Breast epithelium (tissue), 4 donors: Measurements from ENCODE around the gene BRICD5. TPM values are rescaled to one million over a fixed set of nuclear protein-coding genes. Genes with fewer than 3 reads are reported as not detected.
A peak's percentile ranks its signal among the peaks of the same experiment; 100 is the strongest.
"Not testable (repeated sequence)": the region's sequence is repeated elsewhere in the genome, so short reads cannot be mapped to it uniquely, and the experiment has no call there.

Experiments used
- DNase-seq, 2 donors: peaks; one replicate each; pipeline ENCODE4 v3.0.0-alpha.2; 2019; ENCODE audit warnings: low spot score in 2 of 2
- H3K27ac ChIP-seq, 2 donors: fragments of 200-600 bp; sonication (generic) in 1 of 2; one replicate each; pipeline ENCODE4 v1.5.1; 2016 to 2019; ENCODE audit warnings: mild to moderate bottlenecking in 1 of 2
- H3K27me3 ChIP-seq, 2 donors: fragments of 200-600 bp; sonication (generic) in 1 of 2; one replicate each; pipeline versions ENCODE4 v1.5.1 to v1.6.0; 2017 to 2019; ENCODE audit warnings: control low read depth in 1 of 2, mild to moderate bottlenecking in 1 of 2
- H3K36me3 ChIP-seq: fragments of 200-600 bp; one replicate; pipeline ENCODE4 v1.5.1; 2019
- H3K4me1 ChIP-seq, 2 donors: fragments of 200-600 bp; sonication (generic); one replicate each; pipeline ENCODE4 v1.5.1; 2016 to 2019; ENCODE audit warnings: control low read depth in 1 of 2
- H3K4me3 ChIP-seq, 3 donors: fragments of 200-600 bp; sonication (generic); 1 replicate in 2 of 3; 2 replicates in 1 of 3; pipeline ENCODE4 v1.5.1; 2016 to 2019; ENCODE audit warnings: mild to moderate bottlenecking in 3 of 3, moderate library complexity in 2 of 3
- H3K9me3 ChIP-seq, 2 donors: fragments of 200-600 bp; sonication (generic) in 1 of 2; one replicate each; pipeline ENCODE4 v1.5.1; 2016 to 2019; ENCODE audit warnings: control low read depth in 1 of 2
- CTCF ChIP-seq, 3 donors: fragments of 450-650 bp; IDR thresholded peaks; one replicate each; pipeline ENCODE4 v1.5.1; 2016 to 2017; ENCODE audit warnings: antibody characterized with exemption in 3 of 3, mild to moderate bottlenecking in 3 of 3, moderate library complexity in 3 of 3
- POLR2A ChIP-seq: fragments of 450-650 bp; IDR thresholded peaks from one replicate; pipeline ENCODE4 v1.6.1; 2016; ENCODE audit warnings: antibody characterized with exemption, mild to moderate bottlenecking, moderate library complexity
- POLR2AphosphoS5 ChIP-seq, 3 donors: sonication (generic); formaldehyde crosslinking; IDR thresholded peaks; one replicate each; pipeline ENCODE4 v1.6.1; 2017; ENCODE audit warnings: antibody characterized with exemption in 3 of 3
- intact Hi-C: fragments of 100-400 bp; cut with DNase I; formaldehyde crosslinking; loops from one replicate; pipeline ENCODE4 v1.15.1; 2023; ENCODE audit warnings: low total_unique reads
- total RNA-seq, 3 donors: library from RNA; depleted of rRNA; stranded (reverse); fragments of >200 nt; gene quantifications; one replicate each; pipeline ENCODE4 v1.1.0, GENCODE V29; 2016

The BRICD5 gene
- total RNA-seq, 3 donors from 2014 or later, result 1.4 to 7.5 (median 5.9) TPM

GRCh38 chr16:2205967-2206313, 4.7 kb downstream of the BRICD5 start:
- TF ChIP-seq CTCF (IDR thresholded peaks at IDR 0.05) (no peak), POLR2A (no peak), POLR2AphosphoS5 (IDR thresholded peaks at IDR 0.05) (no peak)
- peak overlapping the region; percentile 91 to 99 for H3K27ac ChIP-seq
- H3K9me3 ChIP-seq, result no peaks in the 10 kb centered on the region
- no peaks in the 10 kb centered on the region for H3K36me3 ChIP-seq
- no peak for DNase-seq
- peaks cover 8 to 10% of the 10 kb centered on the region in 2 donors for H3K4me1 ChIP-seq
- no peaks in the 10 kb centered on the region for H3K27me3 ChIP-seq
- peak overlapping the region; percentile 62 to 80 (median 79) for H3K4me3 ChIP-seq
- intact Hi-C loops, result no loop called here

- intact Hi-C loops, result no loop called here
Observed at GRCh38 chr16:2205104-2205966, 5.3 kb downstream of the BRICD5 start, which contains the start of gene MLST8. TSS of gene MLST8 (plus strand) at chr16:2205454. CDS start at chr16:2206086, 632 bp downstream.

GRCh38 chr16:2204416-2205103, 6.1 kb downstream of the BRICD5 start:
- H3K27ac ChIP-seq, result peak overlapping the region; percentile 91 to 99
- no peak for DNase-seq
- H3K27me3 ChIP-seq, result no peaks in the 10 kb centered on the region
- peaks cover 8 to 10% of the 10 kb centered on the region in 2 donors for H3K4me1 ChIP-seq
- intact Hi-C loops, result no loop called here
- H3K4me3 ChIP-seq, result peak overlapping the region; percentile 62 to 80 (median 79)
- H3K9me3 ChIP-seq, result no peaks in the 10 kb centered on the region
- TF ChIP-seq POLR2A, result no peak
- TF ChIP-seq CTCF (IDR thresholded peaks at IDR 0.05), result no peak
- TF ChIP-seq POLR2AphosphoS5 (IDR thresholded peaks at IDR 0.05), result no peak
- no peaks in the 10 kb centered on the region for H3K36me3 ChIP-seq

More at GRCh38 chr16:2205104-2205966, 5.3 kb downstream of the BRICD5 start, which contains the start of gene MLST8:
- TF ChIP-seq POLR2A, result peak; percentile 50
- TF ChIP-seq CTCF (IDR thresholded peaks at IDR 0.05), result peak in 1 of 3 donors; percentile 11
- TF ChIP-seq POLR2AphosphoS5 (IDR thresholded peaks at IDR 0.05), result peak; percentile 89 to 92 (median 92)
- Histone ChIP-seq H3K36me3 (no peaks in the 10 kb centered on the region), H3K9me3 (no peaks in the 10 kb centered on the region), H3K4me3 (peak within 1 kb of the TSS; percentile 62 to 80 (median 79)), H3K27me3 (no peaks in the 10 kb centered on the region), H3K4me1 (peaks cover 8 to 10% of the 10 kb centered on the region in 2 donors), H3K27ac (peak within 1 kb of the TSS; percentile 91 to 99)
- DNase-seq, result peak; percentile 76 to 84

- H3K27me3 ChIP-seq, intact Hi-C loops, DNase-seq, H3K36me3 ChIP-seq, H3K9me3 ChIP-seq, H3K27ac ChIP-seq, H3K4me3 ChIP-seq: not testable (repeated sequence)
- peaks cover 8 to 10% of the 10 kb centered on the region in 2 donors for H3K4me1 ChIP-seq
Observed at GRCh38 chr16:2203119-2203688, 7.5 kb downstream of the BRICD5 start.

GRCh38 chr16:2200313-2200712, 10.3 kb downstream of the BRICD5 start:
- Histone ChIP-seq H3K4me3 (no peak overlapping the region), H3K27me3 (no peaks in the 10 kb centered on the region), H3K4me1 (peaks cover 5 to 7% of the 10 kb centered on the region in 2 donors), H3K36me3 (no peaks in the 10 kb centered on the region), H3K27ac (no peak overlapping the region), H3K9me3 (no peaks in the 10 kb centered on the region)
- intact Hi-C loops, result no loop called here
- no peak for TF ChIP-seq POLR2A
- TF ChIP-seq POLR2AphosphoS5 (IDR thresholded peaks at IDR 0.05), result no peak
- TF ChIP-seq CTCF (IDR thresholded peaks at IDR 0.05), result no peak
- no peak for DNase-seq
